Measurements from ENCODE around the gene DGAT2L6. TPM values are rescaled to one million over a fixed set of nuclear protein-coding genes. Genes with fewer than 3 reads are reported as not detected.
"Not testable (repeated sequence)": the region's sequence is repeated elsewhere in the genome, so short reads cannot be mapped to it uniquely, and the experiment has no call there.

DGAT2L6 gene
- total RNA-seq, 1 experiment from 2014 or later = not detected

GRCh38 chrX:70234355-70234754, 57.1 kb downstream of the DGAT2L6 start, which contains the start of gene AWAT1:
Gene AWAT1, plus strand, starts transcription at chrX:70234655. Its CDS starts 41 bp downstream, at chrX:70234696.
- intact Hi-C loops (cut with micrococcal nuclease; ENCODE audit: unreplicated experiment) = no loop called here
- no TSS peak for BruUV-seq (replicated peaks)
- no peak within 1 kb of the TSS for H3K27ac Mint-ChIP-seq (ENCODE audit: unreplicated experiment)

GRCh38 chrX:70240751-70241150, 63.5 kb downstream of the DGAT2L6 start:
- CTCF ChIA-PET = no interaction called here
- no peaks in the 10 kb centered on the region for H3K9me3 Mint-ChIP-seq (ENCODE audit: low read depth, unreplicated experiment)
- H3K4me1 Mint-ChIP-seq (ENCODE audit: low read depth, unreplicated experiment) = no peaks in the 10 kb centered on the region
- no peak overlapping the region for H3K27ac Mint-ChIP-seq (ENCODE audit: unreplicated experiment)
- no peak for DNase-seq
- no TSS peak for BruUV-seq (replicated peaks)
- no peak for TF ChIP-seq CTCF (IDR thresholded peaks at IDR 0.05; ENCODE audit: unreplicated experiment)
- intact Hi-C loops (cut with micrococcal nuclease; ENCODE audit: unreplicated experiment) = no loop called here
- H3K4me3 Mint-ChIP-seq (ENCODE audit: low read depth, unreplicated experiment) = no peak overlapping the region
- H3K36me3 Mint-ChIP-seq (ENCODE audit: insufficient read depth, unreplicated experiment) = no peaks in the 10 kb centered on the region
- H3K27me3 Mint-ChIP-seq (ENCODE audit: unreplicated experiment) = peaks cover 13% of the 10 kb centered on the region

More at GRCh38 chrX:70234355-70234754, 57.1 kb downstream of the DGAT2L6 start, which contains the start of gene AWAT1:
- DNase-seq = no peak
- Mint-ChIP-seq H3K27me3 (ENCODE audit: unreplicated experiment) (peaks cover 27% of the 10 kb centered on the region), H3K4me1 (ENCODE audit: low read depth, unreplicated experiment) (no peaks in the 10 kb centered on the region), H3K9me3 (ENCODE audit: low read depth, unreplicated experiment) (no peaks in the 10 kb centered on the region), H3K36me3 (ENCODE audit: insufficient read depth, unreplicated experiment) (no peaks in the 10 kb centered on the region), H3K4me3 (ENCODE audit: low read depth, unreplicated experiment) (no peak within 1 kb of the TSS)
- TF ChIP-seq CTCF (IDR thresholded peaks at IDR 0.05; ENCODE audit: unreplicated experiment) = no peak
- CTCF ChIA-PET = no interaction called here

GRCh38 chrX:70241501-70241900, 64.2 kb downstream of the DGAT2L6 start:
- no peaks in the 10 kb centered on the region for H3K9me3 Mint-ChIP-seq (ENCODE audit: low read depth, unreplicated experiment)
- DNase-seq = no peak
- CTCF ChIA-PET = interaction anchor here (0.6 kb wide), 1 partner anchor 564 kb away, joined by 4 read pairs; no protein-coding TSS in a partner anchor
- BruUV-seq (replicated peaks) = no TSS peak
- TF ChIP-seq CTCF (IDR thresholded peaks at IDR 0.05; ENCODE audit: unreplicated experiment) = no peak
- peaks cover 5% of the 10 kb centered on the region for H3K27me3 Mint-ChIP-seq (ENCODE audit: unreplicated experiment)
- H3K27ac Mint-ChIP-seq (ENCODE audit: unreplicated experiment) = no peak overlapping the region
- no peak overlapping the region for H3K4me3 Mint-ChIP-seq (ENCODE audit: low read depth, unreplicated experiment)
- intact Hi-C loops (cut with micrococcal nuclease; ENCODE audit: unreplicated experiment) = no loop called here
- no peaks in the 10 kb centered on the region for H3K36me3 Mint-ChIP-seq (ENCODE audit: insufficient read depth, unreplicated experiment)
- no peaks in the 10 kb centered on the region for H3K4me1 Mint-ChIP-seq (ENCODE audit: low read depth, unreplicated experiment)

- not testable (repeated sequence) for BruUV-seq (replicated peaks); H3K4me1 Mint-ChIP-seq (ENCODE audit: low read depth, unreplicated experiment)
Measured at GRCh38 chrX:70243601-70244000, 66.3 kb downstream of the DGAT2L6 start.

GRCh38 chrX:70244881-70245280, 67.6 kb downstream of the DGAT2L6 start:
- Mint-ChIP-seq H3K36me3 (ENCODE audit: insufficient read depth, unreplicated experiment) (no peaks in the 10 kb centered on the region), H3K27ac (ENCODE audit: unreplicated experiment) (no peak overlapping the region), H3K27me3 (ENCODE audit: unreplicated experiment) (no peaks in the 10 kb centered on the region), H3K4me1 (ENCODE audit: low read depth, unreplicated experiment) (no peaks in the 10 kb centered on the region), H3K4me3 (ENCODE audit: low read depth, unreplicated experiment) (no peak overlapping the region), H3K9me3 (ENCODE audit: low read depth, unreplicated experiment) (no peaks in the 10 kb centered on the region)
- no TSS peak for BruUV-seq (replicated peaks)
- CTCF ChIA-PET = interaction anchor here (0.6 kb wide), 1 partner anchor 1350 kb away, joined by 7 read pairs; no protein-coding TSS in a partner anchor
- DNase-seq = no peak
- TF ChIP-seq CTCF (IDR thresholded peaks at IDR 0.05; ENCODE audit: unreplicated experiment) = no peak
- intact Hi-C loops (cut with micrococcal nuclease; ENCODE audit: unreplicated experiment) = no loop called here

More at GRCh38 chrX:70243601-70244000, 66.3 kb downstream of the DGAT2L6 start:
- CTCF ChIA-PET; H3K9me3 Mint-ChIP-seq (ENCODE audit: low read depth, unreplicated experiment); H3K36me3 Mint-ChIP-seq (ENCODE audit: insufficient read depth, unreplicated experiment); H3K27me3 Mint-ChIP-seq (ENCODE audit: unreplicated experiment); intact Hi-C loops (cut with micrococcal nuclease; ENCODE audit: unreplicated experiment); H3K4me3 Mint-ChIP-seq (ENCODE audit: low read depth, unreplicated experiment); H3K27ac Mint-ChIP-seq (ENCODE audit: unreplicated experiment): not testable (repeated sequence)
- peak; percentile 3 for DNase-seq
